CMK (cell line): Measurements from ENCODE around the gene LHPP.

ENCODE experiments used
- DNase-seq: peaks from one replicate; pipeline ENCODE4 v3.0.0-alpha.2; 2010; ENCODE audit warnings: low read depth

The LHPP gene

DNA sequence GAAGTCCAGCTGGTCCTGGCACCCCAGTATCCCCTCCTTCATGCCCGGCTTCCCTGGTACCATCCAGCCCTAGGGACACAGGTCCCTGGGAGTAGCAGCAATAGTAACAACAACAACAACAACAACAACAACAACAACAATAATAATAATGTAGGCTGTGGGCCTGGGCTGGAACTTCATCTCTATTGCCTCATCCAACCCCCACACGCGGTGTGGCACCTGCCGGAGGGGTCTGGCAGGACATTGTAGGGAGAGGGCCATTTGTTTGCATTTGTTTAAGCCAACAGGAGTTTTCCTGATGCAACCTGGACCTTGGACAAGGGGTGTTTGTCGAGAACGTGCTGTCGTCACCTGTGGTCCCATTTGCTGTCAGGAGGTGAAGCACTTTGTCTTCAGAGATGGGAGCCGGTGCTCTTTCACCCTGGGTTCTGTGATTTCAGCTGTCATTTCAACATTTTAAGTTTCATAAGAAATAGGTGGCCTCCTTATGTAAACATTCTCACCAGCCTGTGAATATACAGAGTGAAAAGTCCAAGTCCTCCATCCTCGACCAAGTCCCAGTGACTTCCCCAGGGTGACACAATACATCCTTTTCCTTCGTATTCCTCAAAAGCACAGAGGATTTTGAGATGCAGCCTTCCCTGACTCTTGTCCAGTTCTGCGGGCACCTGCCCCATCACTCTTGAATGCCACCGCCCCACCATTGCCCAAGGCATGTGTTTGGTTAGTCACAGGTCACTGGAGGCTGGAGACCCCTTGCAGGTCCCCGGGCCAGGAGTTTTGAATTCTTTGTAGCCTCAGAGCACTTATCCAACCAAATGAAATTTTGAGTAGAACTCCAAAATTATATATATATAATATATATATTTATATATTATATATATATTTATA lies 9.2 kb downstream of the LHPP start:
- no peak for DNase-seq

DNA sequence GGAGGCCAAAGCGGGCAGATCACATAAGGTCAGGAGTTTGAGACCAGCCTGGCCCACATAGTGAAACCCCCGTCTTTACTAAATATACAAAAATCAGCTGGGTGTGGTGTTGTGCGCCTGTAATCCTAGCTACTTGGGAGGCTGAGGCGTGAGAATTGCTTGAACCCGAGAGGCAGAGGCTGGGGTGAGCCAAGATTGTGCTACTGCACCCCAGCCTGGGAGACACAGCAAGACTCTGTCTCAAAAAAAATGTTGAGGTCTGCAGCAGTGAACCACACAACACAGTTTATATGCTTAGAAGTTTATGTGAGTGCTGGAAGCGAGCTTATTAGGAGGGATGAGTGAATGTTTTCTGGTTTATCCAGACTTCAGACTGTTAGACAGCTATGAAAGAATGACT lies 10.4 kb downstream of the LHPP start:
- DNase-seq, result no peak

DNA sequence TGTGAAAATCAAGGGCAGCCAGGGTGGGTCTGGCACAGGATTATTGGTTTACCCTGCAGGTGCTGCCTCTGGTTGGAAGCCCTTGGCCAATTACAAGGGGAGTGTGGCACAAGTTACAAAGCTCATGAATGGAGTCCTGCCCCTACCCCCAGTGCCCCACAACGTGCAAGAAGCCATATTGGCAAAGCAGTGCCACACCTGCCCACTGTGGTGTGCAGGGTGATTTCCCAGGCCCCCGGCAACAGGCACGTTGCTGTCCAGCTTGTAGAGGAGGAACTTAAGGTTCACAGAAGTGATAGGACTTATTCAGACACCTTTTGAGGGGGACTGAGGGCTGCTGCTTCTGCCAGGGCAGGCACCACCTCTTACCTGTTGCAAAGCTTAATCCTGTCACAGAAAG lies 11.4 kb downstream of the LHPP start:
- DNase-seq, result no peak

DNA sequence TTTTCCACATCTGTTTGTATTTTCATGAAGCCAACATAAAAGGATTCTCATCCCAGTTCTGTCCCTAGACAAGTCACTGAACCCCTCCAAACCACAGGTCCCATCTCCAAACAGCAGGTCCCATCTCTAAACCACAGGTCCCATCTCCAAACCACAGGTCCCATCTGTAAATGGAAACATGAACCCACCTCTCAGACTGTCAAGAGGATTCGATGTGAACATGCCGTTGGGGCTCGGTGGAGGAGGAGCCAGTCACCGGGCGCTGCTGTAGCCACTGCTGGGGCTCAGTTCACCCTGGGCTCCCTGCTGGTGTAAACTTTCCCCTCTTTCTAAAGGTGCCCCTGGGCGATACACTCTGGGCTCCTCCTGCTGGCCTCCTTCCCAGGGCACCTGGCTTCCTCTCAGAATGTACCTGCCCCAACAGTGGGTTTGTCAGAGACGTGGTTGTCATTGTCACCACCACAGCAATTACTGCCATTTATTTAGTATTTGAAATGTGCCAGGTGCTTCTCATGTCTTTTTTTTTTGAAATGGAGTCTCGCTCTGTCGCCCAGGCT lies 13.0 kb downstream of the LHPP start:
- DNase-seq, result no peak

DNA sequence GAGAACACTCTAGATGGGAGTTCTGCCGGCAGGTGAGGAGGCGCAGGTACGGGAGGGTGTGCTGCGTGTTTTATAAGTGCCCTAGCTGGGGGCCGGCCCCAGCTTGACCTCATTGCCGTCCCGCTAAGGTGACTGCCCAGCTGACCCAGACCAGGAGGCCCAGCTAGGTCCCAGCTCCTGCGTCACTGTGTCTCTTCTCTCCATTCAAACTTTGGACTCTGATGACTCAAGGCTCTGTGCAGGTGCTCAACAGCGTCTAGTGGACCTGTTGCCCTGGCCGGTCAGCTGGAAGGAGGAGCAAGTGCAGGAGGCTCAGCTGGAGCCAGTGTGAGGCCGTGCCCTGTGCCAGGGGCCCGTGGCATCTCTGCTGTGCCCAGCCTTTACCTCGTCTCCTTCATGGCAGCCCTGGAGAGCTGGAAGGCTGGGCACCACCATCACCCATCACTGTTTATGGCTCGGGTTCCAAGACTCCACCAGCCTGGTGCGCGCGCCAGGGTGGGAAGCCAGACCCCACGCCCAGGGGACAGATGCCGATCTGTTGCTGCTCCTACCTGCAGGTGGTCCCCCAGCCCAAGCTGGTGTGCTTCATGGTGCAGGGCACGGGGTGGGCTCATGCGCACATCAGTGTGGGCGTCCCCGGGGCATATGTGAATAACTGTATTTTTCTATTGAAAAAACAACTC lies 14.6 kb downstream of the LHPP start:
- DNase-seq, result no peak

DNA sequence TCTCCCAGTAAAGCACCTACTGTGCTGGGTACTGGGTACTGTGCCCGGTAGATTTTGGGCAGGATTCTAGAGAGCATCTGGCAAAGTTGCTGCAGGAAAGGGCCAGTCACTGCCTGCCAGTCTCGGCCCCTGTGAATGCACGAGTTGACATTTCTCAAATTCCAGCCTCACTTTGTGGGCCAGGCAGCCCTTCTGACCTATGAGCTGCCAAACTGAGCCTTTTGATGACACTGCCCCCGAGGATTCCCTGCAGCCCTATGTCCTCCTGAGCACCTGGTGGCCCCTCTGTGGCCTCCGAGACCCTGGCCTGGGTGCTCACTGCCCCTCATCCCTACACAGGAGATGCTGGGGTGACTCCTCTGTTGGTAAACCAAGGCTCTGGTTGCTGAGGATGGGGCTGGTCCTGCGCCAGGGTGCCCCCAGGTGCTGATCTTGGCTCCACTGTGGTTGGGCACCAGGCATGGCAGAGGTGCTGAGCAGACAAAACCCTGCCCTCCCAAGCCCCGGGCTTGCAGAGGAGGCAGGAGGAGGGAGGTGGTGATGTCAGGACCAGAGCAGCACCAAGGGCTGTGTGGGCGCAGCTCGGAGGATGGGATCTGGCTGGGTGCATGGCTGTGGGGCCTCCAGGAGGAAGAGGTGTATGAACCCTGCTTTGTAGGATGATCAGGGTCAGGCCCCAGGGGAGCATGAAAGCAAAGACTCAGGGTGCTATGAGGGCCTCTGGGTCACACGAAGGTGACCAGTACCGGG lies 16.2 kb downstream of the LHPP start:
- no peak for DNase-seq

DNA sequence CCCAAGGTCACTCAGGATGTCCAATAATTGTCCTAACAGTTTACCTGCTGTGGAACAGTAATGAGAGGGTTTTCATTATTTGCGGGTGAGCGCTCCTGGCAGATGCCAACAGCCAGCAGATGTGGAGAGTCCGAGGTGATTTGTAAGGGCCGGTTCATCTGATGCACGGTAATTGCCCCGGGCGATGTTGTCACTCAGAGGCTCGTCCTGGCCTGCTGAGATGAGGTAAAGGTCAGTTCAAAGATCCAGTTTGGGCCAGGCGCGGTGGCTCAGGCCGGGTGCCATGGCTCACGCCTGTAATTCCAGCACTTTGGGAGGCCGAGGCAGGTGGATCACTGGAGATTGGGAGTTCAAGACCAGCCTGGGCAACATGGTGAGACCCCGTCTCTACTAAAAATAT lies 16.9 kb downstream of the LHPP start:
- DNase-seq, result no peak

DNA sequence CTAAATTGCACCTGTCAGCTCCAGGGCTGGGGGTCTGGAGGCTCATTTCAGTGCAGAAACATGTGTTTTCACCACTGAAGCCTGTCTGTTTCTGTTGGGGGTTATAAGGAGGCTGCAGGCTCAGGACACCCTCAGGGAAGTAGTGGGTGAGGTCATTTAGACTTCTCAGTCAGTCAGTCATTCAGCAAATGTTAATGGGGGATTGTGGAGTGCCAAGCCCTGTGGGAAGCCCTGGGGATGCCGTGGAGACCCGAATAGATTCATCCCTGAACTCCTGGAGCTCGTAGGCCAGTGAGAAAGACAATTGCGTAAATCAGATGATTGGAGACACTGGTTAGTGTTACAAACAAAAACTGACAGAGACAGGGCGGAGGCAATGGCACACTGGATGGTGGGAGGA lies 19.2 kb downstream of the LHPP start:
- DNase-seq, result no peak

DNA sequence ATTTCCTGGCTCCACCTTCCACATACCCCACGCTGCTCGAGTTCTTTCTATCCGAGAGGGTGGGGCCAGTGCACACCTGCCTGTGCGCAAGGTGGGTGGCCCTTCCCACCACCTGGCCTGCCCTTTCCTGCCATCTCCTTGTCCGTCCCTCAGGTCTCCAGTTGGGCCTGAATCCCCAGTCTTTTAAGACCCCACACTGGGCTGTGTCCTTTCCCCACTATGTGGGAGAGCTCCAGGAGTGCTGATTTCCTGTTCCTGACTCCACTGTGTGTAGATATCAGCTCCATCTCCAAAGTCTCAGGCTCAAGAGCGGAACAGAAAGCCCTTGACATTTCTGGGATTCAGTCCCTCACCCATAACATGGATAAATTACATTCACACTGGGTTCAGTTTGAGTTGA lies 20.1 kb downstream of the LHPP start:
- DNase-seq, result no peak

DNA sequence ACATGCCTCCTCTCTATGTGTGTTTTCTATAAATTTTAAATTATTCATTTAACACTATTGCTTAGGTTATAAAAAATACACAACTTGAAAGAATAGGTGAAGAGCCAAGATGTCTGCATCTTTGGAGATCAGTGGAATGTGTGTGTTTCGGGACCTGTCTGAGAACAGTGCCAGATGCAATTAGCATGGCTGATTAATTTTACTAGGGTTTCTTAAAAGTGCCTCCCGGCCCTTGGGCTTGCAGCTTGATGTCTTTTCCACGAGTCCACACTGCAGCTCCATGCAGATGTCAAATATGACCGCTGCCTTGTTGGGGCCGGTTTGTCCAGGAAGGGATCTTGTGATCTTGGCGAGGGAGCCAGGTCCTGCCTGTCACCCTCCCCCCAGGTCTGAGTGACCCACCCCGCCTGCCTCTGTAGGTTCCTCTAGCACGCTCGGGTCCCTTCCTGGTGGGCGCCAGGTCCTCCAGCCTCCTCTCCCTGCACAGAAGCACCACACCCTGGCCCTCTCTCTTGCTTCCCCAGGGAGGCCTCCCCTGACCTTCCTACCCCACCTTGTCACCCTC lies 20.7 kb downstream of the LHPP start:
- no peak for DNase-seq

DNA sequence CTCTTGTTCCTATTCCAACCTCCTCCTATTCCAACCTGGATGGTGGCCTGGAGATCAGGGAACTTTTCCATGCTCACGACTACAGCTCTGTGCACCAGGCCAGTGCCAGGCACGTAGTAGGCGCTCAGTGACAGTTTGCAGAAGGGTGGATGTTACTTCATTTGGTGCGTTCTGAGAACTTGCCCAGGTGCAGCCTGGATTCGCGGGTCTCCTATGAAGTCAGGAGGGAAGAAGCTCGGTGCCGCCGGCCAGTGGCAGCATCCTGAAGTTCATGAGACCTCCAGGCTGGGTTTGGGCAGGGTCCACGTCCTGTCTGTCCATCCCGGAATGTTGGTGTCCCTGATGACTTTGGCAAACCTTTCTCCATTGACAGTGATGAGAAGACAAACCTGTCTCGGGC lies 21.3 kb downstream of the LHPP start:
- no peak for DNase-seq

DNA sequence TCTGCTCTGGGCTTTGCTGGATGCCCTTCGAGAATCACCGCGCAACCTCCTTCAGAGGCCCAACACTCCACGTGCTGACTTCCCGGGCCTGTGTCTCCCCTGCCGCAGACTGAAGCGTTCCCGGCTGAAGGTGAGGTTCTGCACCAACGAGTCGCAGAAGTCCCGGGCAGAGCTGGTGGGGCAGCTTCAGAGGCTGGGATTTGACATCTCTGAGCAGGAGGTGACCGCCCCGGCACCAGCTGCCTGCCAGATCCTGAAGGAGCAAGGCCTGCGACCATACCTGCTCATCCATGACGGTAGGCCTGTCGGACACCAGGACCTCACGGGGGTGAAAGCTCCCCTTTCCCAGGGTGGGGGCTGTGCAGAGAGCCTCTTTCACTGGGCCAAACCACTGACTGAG lies 22.4 kb downstream of the LHPP start:
- DNase-seq, result no peak

DNA sequence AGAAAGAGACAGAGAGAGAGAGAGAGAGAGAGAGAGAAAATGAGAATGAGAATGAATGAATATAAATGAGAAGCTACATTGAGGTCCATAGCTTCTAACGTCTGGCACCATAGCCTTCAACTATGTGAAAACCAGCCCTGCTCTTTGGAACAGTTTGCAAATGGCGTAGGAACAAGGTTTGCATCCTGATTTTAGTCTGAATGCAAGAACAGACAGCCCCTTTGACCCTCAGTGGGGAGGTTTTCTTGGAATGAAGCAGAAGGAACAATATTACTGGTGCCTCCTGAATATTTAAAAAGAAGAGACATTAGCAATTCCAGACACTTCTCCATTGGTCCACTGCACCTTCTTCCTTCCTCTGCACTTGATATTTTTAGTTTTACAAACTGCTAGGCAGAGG lies 23.0 kb downstream of the LHPP start:
- no peak for DNase-seq

DNA sequence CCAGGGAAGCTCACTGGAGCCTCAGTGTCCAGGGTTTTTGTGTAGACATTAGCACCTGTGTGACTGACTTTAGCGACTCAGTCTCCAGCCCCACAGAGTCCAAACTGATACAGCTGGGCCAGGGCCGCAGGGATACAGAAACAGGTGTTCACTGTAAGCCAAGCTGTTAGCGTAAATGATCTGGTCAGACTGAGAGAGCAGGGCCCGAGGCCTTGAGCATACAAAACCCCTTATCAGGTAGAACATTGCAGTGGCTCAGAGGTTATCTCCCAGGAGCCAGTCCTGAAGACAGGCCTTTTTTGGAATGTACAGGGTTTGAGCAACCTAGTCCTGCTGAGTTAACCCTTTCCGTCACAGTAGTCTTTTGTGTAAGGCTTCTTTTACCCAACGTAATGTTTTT lies 25.0 kb downstream of the LHPP start:
- no peak for DNase-seq

DNA sequence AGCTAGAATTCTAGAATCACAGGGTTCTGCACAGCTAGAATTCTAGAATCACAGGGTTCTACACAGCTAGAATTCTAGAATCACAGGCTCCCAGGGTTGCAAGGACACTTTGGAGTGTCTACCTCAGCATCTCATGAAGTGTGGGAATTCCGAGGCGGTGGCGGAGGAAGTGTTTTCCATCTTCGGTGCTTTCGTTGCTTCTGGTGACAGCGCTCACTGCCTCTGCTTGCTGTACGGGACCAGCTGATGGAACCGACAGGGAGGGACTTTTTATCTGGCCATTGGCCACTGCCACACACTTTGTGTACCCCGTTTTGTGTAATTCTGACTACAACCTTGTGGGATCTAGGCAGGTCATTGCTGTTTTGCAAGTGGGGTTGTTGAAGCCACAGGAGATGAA lies 29.5 kb downstream of the LHPP start:
- DNase-seq, result no peak

DNA sequence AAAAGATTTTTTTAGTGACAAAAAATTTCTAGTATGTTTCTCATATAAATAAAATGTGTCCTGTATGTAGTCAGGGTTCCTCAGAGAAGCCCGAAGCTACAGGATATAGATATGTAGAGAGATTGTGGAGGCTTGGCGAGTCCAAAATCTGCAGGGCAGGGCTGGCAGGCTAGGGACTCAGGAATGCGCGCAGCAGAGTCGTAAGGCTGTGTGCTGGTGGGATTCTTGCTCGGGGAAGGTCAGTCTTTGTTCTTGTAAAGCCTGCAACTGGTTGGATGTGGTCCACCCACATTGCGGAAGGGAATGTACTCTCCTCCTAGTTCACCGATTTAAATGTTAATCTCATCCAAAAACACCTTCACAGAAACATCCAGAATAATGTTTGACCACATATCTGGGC lies 30.6 kb downstream of the LHPP start:
- DNase-seq, result no peak

DNA sequence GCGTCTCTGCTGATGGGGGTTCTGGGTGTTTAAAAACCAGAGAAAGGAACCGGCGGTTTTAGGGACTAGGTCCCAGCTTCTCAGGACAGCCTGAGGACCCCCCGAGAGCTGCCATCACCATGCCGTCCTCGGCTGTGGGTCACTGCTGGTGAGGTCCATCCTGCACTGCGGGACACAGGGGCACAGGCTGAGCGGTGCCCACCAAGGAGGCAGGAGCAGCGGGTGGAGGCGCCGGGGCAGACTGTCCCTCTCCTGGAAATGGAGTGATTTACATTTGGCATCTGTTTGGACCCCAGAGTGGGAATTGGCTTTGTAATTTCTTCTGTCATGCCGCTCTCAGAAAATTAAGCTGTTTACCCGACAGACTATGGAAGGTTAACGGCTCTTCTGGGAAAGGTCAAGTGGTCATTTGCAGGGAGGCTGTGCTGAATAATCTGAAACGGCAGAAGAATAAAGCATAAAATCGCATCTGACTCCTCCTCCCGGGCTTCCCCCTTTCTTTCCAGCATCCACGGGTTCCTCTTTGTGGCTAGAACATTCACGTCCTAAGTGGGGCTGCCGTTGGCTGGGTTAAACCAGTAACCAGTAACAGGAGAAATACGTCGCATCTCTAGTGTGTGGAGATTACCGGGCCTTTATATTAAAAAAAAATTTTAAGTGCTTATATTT lies 31.7 kb downstream of the LHPP start:
- no peak for DNase-seq

DNA sequence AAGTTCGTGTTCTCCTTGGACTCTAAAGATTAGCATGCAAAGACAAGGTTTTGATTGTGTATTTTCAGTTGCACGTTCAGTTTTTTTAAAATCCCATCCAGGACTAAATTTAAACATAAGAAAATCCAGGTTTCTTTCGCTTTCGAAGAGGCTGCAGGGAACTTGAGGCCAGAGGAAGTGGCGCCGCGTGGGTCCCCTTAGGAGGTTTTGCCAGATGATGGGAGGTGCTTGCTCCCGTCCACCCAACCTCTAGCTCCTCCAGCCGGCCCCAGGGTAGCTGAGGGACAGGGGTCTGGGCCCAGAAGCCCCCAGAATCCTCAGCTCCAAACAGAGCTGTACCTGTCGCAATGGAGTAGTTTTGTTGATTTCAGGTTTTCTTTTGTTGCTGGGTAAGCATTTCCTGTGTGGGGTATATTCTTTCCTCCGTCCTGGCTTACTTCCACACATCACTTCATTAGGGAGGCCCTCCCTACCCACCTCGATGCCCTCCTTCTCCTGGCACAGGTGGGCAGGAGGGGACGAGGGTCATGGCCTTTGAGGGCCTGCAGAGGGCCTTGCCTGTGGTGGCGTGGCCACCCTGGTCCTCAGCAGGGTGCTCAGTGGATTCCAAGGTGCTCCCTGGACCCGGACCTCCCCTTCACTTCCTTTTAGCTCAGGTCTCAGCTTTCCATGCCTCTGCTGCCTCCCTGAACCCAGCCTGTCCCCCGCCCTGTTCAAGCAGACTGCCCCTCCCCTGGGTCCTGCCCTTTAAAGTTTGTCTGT lies 32.6 kb downstream of the LHPP start:
- DNase-seq, result no peak

DNA sequence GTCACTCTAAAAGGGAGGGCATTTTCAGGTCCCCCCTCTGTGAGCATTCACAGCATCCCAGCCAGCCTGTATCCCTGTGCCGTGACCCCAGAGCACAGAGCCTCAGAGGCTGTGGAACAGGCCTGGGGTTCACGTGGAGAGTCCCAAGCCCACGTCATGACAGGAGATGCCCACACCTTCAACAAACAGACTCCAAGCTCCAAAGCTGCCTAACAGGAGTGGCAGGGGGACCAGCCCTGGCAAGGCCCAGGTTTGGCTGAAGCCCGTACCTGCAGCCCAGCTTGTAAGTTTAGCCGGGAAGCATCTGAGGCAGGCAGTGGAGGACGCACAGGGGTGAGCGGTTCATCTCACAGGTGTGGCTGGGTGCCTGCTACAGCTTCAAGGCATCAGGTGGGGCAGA lies 33.5 kb downstream of the LHPP start:
- DNase-seq, result no peak

DNA sequence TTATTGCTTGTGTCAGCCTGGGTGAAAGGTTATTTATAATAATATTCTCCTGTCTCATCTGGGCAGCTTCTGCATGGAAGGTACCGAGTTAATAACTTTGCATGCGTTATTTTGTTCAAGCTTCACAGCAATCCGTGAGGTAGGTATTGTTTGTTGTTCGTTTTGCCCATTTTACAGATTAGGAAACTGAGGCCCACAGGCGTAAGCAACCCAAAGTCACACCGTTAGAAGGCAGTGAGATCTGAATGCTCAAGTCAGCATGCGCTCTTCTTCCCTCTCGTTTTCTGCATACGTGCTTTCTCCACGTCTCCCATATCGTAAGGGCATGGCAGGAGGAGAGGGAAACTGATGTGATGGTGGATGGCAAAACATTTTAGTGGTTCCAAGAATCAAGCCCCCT lies 34.1 kb downstream of the LHPP start:
- no peak for DNase-seq

DNA sequence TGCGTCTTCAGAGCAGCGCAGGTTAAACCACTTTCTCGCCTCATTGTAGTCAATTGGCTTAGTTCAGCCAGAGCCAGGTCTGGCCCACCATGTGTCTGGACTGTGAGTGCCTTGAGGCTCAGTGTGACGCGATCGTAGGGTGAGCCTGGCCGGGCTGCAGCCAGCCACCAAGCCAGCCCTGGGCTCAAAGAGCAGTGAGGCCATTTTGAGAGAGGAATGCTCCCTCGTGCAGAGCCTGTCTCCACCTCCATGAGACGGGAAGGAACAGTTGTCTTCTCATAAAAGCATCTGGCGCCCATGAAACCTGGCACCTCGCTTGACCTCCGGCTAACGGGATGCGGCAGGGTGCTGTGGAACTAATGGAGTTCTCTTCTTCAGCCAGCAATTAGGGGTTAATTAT lies 34.5 kb downstream of the LHPP start:
- no peak for DNase-seq
